WTC11 (cell line): ENCODE measurements around the gene MYBPHL. TPM values are rescaled to one million over a fixed set of nuclear protein-coding genes. Genes with fewer than 3 reads are reported as not detected.

Source experiments
- ATAC-seq: fragments of 200-7000 bp; cut with Tn5 transposase; 2 replicates; pipeline ENCODE4 v1.10.0; 2021; ENCODE audit warnings: mild to moderate bottlenecking, moderate library complexity
- CTCF ChIA-PET: fragments of 300-600 bp; sonication (Branson Sonifier 250); formaldehyde crosslinking; loops from one replicate; lab custom pipeline; 2021; ENCODE audit warnings: antibody characterized with exemption; lab: Charles Lee
- POLR2A ChIA-PET: fragments of 350-600 bp; sonication (Branson Sonifier 250); formaldehyde crosslinking; loops from one replicate; lab custom pipeline; 2021; ENCODE audit warnings: antibody characterized with exemption; lab: Charles Lee
- DNase-seq: peaks from one replicate; pipeline ENCODE4 v3.0.0; 2021; ENCODE audit warnings: low spot score
- H3K27ac Mint-ChIP-seq: 2 replicates; pipeline ENCODE4 v1.8.0; 2021; ENCODE audit warnings: mixed read lengths
- H3K27me3 Mint-ChIP-seq: 2 replicates; pipeline ENCODE4 v1.8.0; 2021; ENCODE audit warnings: low read depth, mild to moderate bottlenecking, moderate library complexity, mixed read lengths
- H3K36me3 Mint-ChIP-seq: 2 replicates; pipeline ENCODE4 v1.8.0; 2021; ENCODE audit warnings: mixed read lengths
- H3K4me1 Mint-ChIP-seq: 2 replicates; pipeline ENCODE4 v1.8.0; 2022; ENCODE audit warnings: mixed read lengths
- H3K4me3 Mint-ChIP-seq: 2 replicates; pipeline ENCODE4 v1.8.0; 2021; ENCODE audit warnings: mild to moderate bottlenecking, moderate library complexity, mixed read lengths
- H3K9me3 Mint-ChIP-seq: 2 replicates; pipeline ENCODE4 v1.8.0; 2021; ENCODE audit warnings: mixed read lengths
- ATF6 ChIP-seq: sonication (generic); formaldehyde crosslinking; IDR thresholded peaks from 2 replicates; pipeline ENCODE4 v1.8.1; 2023; ENCODE audit warnings: mild to moderate bottlenecking, missing genetic modification reagents
- CDX4 ChIP-seq: fragments of 250-450 bp; sonication (Bioruptor Pico); IDR thresholded peaks from 2 replicates; pipeline ENCODE4 v1.9.0; 2021; ENCODE audit warnings: moderate library complexity, mild to moderate bottlenecking, inconsistent platforms, borderline replicate concordance
- CREM ChIP-seq: sonication (generic); formaldehyde crosslinking; IDR thresholded peaks from 2 replicates; pipeline ENCODE4 v1.8.1; 2022; ENCODE audit warnings: mild to moderate bottlenecking, missing genetic modification reagents, moderate library complexity
- GABPB1 ChIP-seq: sonication (generic); formaldehyde crosslinking; IDR thresholded peaks from 2 replicates; pipeline ENCODE4 v1.8.1; 2023; ENCODE audit warnings: mild to moderate bottlenecking, missing genetic modification reagents
- MAX ChIP-seq: sonication (generic); formaldehyde crosslinking; IDR thresholded peaks from 2 replicates; pipeline ENCODE4 v1.8.0; 2022; ENCODE audit warnings: mild to moderate bottlenecking, missing genetic modification reagents
- NFATC4 ChIP-seq: fragments of 250-450 bp; sonication (Bioruptor Pico); IDR thresholded peaks from 2 replicates; pipeline ENCODE4 v1.9.0; 2021; ENCODE audit warnings: mild to moderate bottlenecking
- NR1H2 ChIP-seq: sonication (generic); formaldehyde crosslinking; IDR thresholded peaks from 2 replicates; pipeline ENCODE4 v1.9.0; 2021; ENCODE audit warnings: mild to moderate bottlenecking, moderate library complexity, missing genetic modification reagents
- RELA ChIP-seq: sonication (generic); formaldehyde crosslinking; IDR thresholded peaks from 2 replicates; pipeline ENCODE4 v1.8.1; 2022; ENCODE audit warnings: missing genetic modification reagents, mild to moderate bottlenecking, borderline replicate concordance
- SMAD4 ChIP-seq: sonication (generic); formaldehyde crosslinking; IDR thresholded peaks from 2 replicates; pipeline ENCODE4 v1.8.0; 2022; ENCODE audit warnings: mild to moderate bottlenecking, missing genetic modification reagents
- STAT6 ChIP-seq: sonication (generic); formaldehyde crosslinking; conservative IDR thresholded peaks from 2 replicates; pipeline ENCODE4 v1.8.1; 2023; ENCODE audit warnings: mild to moderate bottlenecking, low read depth, missing genetic modification reagents, moderate library complexity
- TEAD4 ChIP-seq: sonication (generic); formaldehyde crosslinking; IDR thresholded peaks from 2 replicates; pipeline ENCODE4 v1.8.0; 2022; ENCODE audit warnings: mild to moderate bottlenecking, missing genetic modification reagents
- USF2 ChIP-seq: sonication (generic); formaldehyde crosslinking; IDR thresholded peaks from 2 replicates; pipeline ENCODE4 v1.8.1; 2023; ENCODE audit warnings: mild to moderate bottlenecking, missing genetic modification reagents, moderate library complexity
- ZNF121 ChIP-seq: sonication (generic); formaldehyde crosslinking; IDR thresholded peaks from 2 replicates; pipeline ENCODE4 v1.8.0; 2023; ENCODE audit warnings: missing genetic modification reagents
- ZNF671 ChIP-seq: fragments of 250-450 bp; sonication (Bioruptor Pico); IDR thresholded peaks from 2 replicates; pipeline ENCODE4 v1.8.0; 2021; ENCODE audit warnings: mild to moderate bottlenecking
- ZSCAN18 ChIP-seq: fragments of 250-450 bp; sonication (Bioruptor Pico); IDR thresholded peaks from 2 replicates; pipeline ENCODE4 v2.1.2; 2022; ENCODE audit warnings: mild to moderate bottlenecking, moderate library complexity
- total RNA-seq: library from RNA; stranded (reverse); gene quantifications from 3 replicates; pipeline ENCODE4 v1.2.3, GENCODE V29; 2021

MYBPHL gene
- total RNA-seq, 1 experiment from 2014 or later, result 1.2 TPM

- no peak overlapping the region for H3K27ac Mint-ChIP-seq
Observed at GRCh38 chr1:109269212-109269980, 37.4 kb downstream of the MYBPHL start.

GRCh38 chr1:109268431-109269211 is 38.2 kb downstream of the MYBPHL start:
- H3K9me3 Mint-ChIP-seq, result no peaks in the 10 kb centered on the region
- TF ChIP-seq RELA (CRISPR knock-in tag), result no peak
- no peak for TF ChIP-seq ZNF121 (CRISPR knock-in tag)
- no peak for TF ChIP-seq NR1H2 (CRISPR knock-in tag)
- ATAC-seq (no peak), DNase-seq (no peak)
- ChIA-PET CTCF (interaction anchor here (1.0 to 1.2 kb wide), 3 partner anchors 9 to 77 kb away, joined by 3 read pairs; no protein-coding TSS in a partner anchor), POLR2A (interaction anchor here (0.8 kb wide), 1 partner anchor 15 kb away, joined by 3 read pairs; no protein-coding TSS in a partner anchor)
- no peaks in the 10 kb centered on the region for H3K27me3 Mint-ChIP-seq
- peaks cover 3% of the 10 kb centered on the region; the same call in 1 of the 2 replicates for H3K4me1 Mint-ChIP-seq
- H3K36me3 Mint-ChIP-seq, result peaks cover 9% of the 10 kb centered on the region
- H3K4me3 Mint-ChIP-seq, result no peak overlapping the region
- H3K27ac Mint-ChIP-seq, result no peak overlapping the region

More at GRCh38 chr1:109269212-109269980, 37.4 kb downstream of the MYBPHL start:
- H3K27me3 Mint-ChIP-seq, result no peaks in the 10 kb centered on the region
- ATAC-seq (no peak), DNase-seq (no peak)
- H3K4me1 Mint-ChIP-seq, result peaks cover 7% of the 10 kb centered on the region
- no peak overlapping the region for H3K4me3 Mint-ChIP-seq
- ChIA-PET POLR2A (interaction anchor here (0.8 kb wide), 1 partner anchor 16 kb away, joined by 3 read pairs; no protein-coding TSS in a partner anchor), CTCF (interaction anchor here (1.0 to 1.2 kb wide), 3 partner anchors 8 to 78 kb away, joined by 3 read pairs; no protein-coding TSS in a partner anchor)
- no peaks in the 10 kb centered on the region for H3K9me3 Mint-ChIP-seq
- TF ChIP-seq NFATC4 (CRISPR knock-in tag) (no peak), ZSCAN18 (CRISPR knock-in tag) (no peak)
- H3K36me3 Mint-ChIP-seq, result peaks cover 9% of the 10 kb centered on the region

GRCh38 chr1:109267743-109268300 is 39.0 kb downstream of the MYBPHL start:
- ChIA-PET CTCF (no interaction called here), POLR2A (no interaction called here)
- no peaks in the 10 kb centered on the region for H3K27me3 Mint-ChIP-seq
- peaks cover 9% of the 10 kb centered on the region for H3K4me1 Mint-ChIP-seq
- no peaks in the 10 kb centered on the region for H3K9me3 Mint-ChIP-seq
- TF ChIP-seq RELA (CRISPR knock-in tag), result no peak
- TF ChIP-seq MAX (CRISPR knock-in tag), result no peak
- no peak for TF ChIP-seq SMAD4 (CRISPR knock-in tag)
- no peak for TF ChIP-seq STAT6 (CRISPR knock-in tag)
- ATAC-seq (no peak), DNase-seq (no peak)
- H3K4me3 Mint-ChIP-seq, result no peak overlapping the region
- peaks cover 9% of the 10 kb centered on the region for H3K36me3 Mint-ChIP-seq
- H3K27ac Mint-ChIP-seq, result no peak overlapping the region; the same call in 1 of the 2 replicates

- Mint-ChIP-seq H3K27ac (peak overlapping the region; percentile 45; the same call in 1 of the 2 replicates), H3K9me3 (no peaks in the 10 kb centered on the region)
Observed at GRCh38 chr1:109266965-109267364, 39.8 kb downstream of the MYBPHL start.

More at GRCh38 chr1:109266965-109267364, 39.8 kb downstream of the MYBPHL start:
- Mint-ChIP-seq H3K4me3 (no peak overlapping the region), H3K36me3 (peaks cover 9% of the 10 kb centered on the region), H3K4me1 (peaks cover 9% of the 10 kb centered on the region), H3K27me3 (no peaks in the 10 kb centered on the region)
- ATAC-seq (no peak), DNase-seq (no peak)
- POLR2A ChIA-PET, result interaction anchor here (0.7 kb wide), 1 partner anchor 268 kb away, joined by 3 read pairs; no protein-coding TSS in a partner anchor
- TF ChIP-seq GABPB1 (CRISPR knock-in tag) (no peak), USF2 (CRISPR knock-in tag) (no peak), ATF6 (CRISPR knock-in tag) (no peak), CDX4 (CRISPR knock-in tag) (no peak), ZNF671 (CRISPR knock-in tag) (no peak), CREM (CRISPR knock-in tag) (no peak), TEAD4 (CRISPR knock-in tag) (no peak)
- CTCF ChIA-PET, result interaction anchor here (0.7 kb wide), 1 partner anchor 390 kb away, joined by 3 read pairs; the partner anchor contains the start of gene GPSM2
